ENCODE results near the gene RFK. TPM values are rescaled to one million over a fixed set of nuclear protein-coding genes. Genes with fewer than 3 reads are reported as not detected.

Gene RFK
- total RNA-seq, 3 donors from 2014 or later (not counting 1 experiment from before 2014, with no cell fraction given) = 8.7 to 11.5 (median 9.2) TPM

DNA sequence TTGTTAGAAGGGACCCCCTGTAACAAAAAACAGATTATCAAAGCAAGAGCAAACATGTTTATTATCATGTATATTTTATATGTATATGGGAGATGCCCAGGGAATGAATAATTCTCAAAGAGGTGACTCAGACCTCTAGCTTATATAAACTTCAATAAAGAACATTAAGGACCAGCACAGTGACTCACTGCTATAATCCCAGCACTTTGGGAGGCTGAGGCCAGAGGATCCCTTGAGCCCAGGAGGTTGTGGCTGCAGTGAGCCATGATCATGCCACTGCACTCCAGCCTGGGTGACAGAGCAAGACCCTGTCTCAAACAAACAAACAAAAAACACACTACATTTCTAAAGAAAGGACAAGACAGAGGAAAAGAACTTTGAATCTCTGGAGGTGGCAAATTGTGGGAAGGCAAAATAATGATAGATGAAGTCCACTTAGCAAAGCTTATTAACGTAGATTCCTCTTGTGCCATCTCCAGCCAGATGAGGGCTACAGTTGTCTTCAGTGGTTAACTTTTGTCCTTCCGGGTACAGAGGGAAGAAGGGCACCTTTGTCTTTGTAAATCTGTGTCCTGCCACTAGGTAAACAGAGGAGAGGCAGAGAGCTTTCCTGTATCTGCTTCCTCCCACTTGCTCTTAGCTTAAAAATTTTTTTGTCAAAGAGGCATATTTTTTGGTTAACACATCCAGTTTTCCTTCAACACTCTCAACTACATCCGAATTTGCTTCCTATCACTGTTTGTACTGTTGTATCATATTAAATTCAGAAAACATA, 7.5 kb upstream of the RFK start:
- TF ChIP-seq, protein P1, sequence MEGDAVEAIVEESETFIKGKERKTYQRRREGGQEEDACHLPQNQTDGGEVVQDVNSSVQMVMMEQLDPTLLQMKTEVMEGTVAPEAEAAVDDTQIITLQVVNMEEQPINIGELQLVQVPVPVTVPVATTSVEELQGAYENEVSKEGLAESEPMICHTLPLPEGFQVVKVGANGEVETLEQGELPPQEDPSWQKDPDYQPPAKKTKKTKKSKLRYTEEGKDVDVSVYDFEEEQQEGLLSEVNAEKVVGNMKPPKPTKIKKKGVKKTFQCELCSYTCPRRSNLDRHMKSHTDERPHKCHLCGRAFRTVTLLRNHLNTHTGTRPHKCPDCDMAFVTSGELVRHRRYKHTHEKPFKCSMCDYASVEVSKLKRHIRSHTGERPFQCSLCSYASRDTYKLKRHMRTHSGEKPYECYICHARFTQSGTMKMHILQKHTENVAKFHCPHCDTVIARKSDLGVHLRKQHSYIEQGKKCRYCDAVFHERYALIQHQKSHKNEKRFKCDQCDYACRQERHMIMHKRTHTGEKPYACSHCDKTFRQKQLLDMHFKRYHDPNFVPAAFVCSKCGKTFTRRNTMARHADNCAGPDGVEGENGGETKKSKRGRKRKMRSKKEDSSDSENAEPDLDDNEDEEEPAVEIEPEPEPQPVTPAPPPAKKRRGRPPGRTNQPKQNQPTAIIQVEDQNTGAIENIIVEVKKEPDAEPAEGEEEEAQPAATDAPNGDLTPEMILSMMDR (IDR thresholded peaks at IDR 0.05) = no peak
- Mint-ChIP-seq H3K27me3 (ENCODE audit: low read depth in 2 of 2) (peaks cover 0 to 6% of the 10 kb centered on the region in 2 donors), H3K36me3 (no peaks in the 10 kb centered on the region), H3K9me3 (no peaks in the 10 kb centered on the region), H3K4me1 (peaks cover 6 to 8% of the 10 kb centered on the region in 2 donors), H3K4me3 (no peak overlapping the region), H3K27ac (no peak overlapping the region)
- Histone ChIP-seq H3K27me3 (ENCODE audit: control insufficient read depth, insufficient read depth, low read length) (no peaks in the 10 kb centered on the region), H3K27ac (ENCODE audit: low read length) (no peak overlapping the region), H3K4me1 (ENCODE audit: control insufficient read depth, insufficient read depth, low read length) (no peaks in the 10 kb centered on the region), H3K36me3 (ENCODE audit: control insufficient read depth, insufficient read depth, low read length) (no peaks in the 10 kb centered on the region), H3K4me3 (ENCODE audit: low read length) (no peak overlapping the region), H3K9me3 (ENCODE audit: control insufficient read depth, insufficient read depth, low read length) (no peaks in the 10 kb centered on the region)
- intact Hi-C loops (cut with micrococcal nuclease) = no loop called here
- ATAC-seq (no peak), DNase-seq (no peak)
- WGBS (ENCODE audit: insufficient coverage) = 71% methylated on average over 2 of the region's 3 CpGs

DNA sequence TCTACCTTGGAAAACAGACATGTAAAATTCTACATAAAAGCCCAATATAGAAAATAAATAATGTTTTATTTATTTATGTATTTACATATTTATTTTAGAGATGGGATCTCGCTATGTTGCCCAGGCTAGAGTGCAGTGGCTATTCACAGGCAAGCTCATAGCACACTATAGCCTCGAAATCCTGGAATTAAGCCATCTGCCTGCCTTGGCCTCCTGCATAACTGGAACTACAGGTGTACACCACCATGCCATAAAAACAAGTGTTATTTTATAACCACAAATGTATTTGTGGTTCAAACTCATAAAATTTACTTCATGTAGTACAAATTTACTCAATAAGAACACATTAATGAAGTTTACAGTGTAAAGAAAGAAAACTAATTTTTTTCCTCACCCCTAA, 7.0 kb upstream of the RFK start:
- 96% methylated on average over 2 of the region's 2 CpGs for WGBS (ENCODE audit: insufficient coverage)
- H3K27ac Mint-ChIP-seq = no peak overlapping the region
- TF ChIP-seq, protein P1 (IDR thresholded peaks at IDR 0.05) = no peak
- H3K4me1 ChIP-seq (ENCODE audit: control insufficient read depth, insufficient read depth, low read length) = no peaks in the 10 kb centered on the region
- H3K27me3 Mint-ChIP-seq (ENCODE audit: low read depth in 2 of 2) = peaks cover 0 to 6% of the 10 kb centered on the region in 2 donors
- H3K36me3 Mint-ChIP-seq = no peaks in the 10 kb centered on the region
- H3K4me3 Mint-ChIP-seq = no peak overlapping the region
- peaks cover 6 to 8% of the 10 kb centered on the region in 2 donors for H3K4me1 Mint-ChIP-seq
- H3K27ac ChIP-seq (ENCODE audit: low read length) = no peak overlapping the region
- H3K4me3 ChIP-seq (ENCODE audit: low read length) = no peak overlapping the region
- intact Hi-C loops (cut with micrococcal nuclease) = no loop called here
- H3K27me3 ChIP-seq (ENCODE audit: control insufficient read depth, insufficient read depth, low read length) = no peaks in the 10 kb centered on the region
- DNase-seq (no peak), ATAC-seq (no peak)
- H3K9me3 Mint-ChIP-seq = no peaks in the 10 kb centered on the region
- no peaks in the 10 kb centered on the region for H3K36me3 ChIP-seq (ENCODE audit: control insufficient read depth, insufficient read depth, low read length)
- no peaks in the 10 kb centered on the region for H3K9me3 ChIP-seq (ENCODE audit: control insufficient read depth, insufficient read depth, low read length)

DNA sequence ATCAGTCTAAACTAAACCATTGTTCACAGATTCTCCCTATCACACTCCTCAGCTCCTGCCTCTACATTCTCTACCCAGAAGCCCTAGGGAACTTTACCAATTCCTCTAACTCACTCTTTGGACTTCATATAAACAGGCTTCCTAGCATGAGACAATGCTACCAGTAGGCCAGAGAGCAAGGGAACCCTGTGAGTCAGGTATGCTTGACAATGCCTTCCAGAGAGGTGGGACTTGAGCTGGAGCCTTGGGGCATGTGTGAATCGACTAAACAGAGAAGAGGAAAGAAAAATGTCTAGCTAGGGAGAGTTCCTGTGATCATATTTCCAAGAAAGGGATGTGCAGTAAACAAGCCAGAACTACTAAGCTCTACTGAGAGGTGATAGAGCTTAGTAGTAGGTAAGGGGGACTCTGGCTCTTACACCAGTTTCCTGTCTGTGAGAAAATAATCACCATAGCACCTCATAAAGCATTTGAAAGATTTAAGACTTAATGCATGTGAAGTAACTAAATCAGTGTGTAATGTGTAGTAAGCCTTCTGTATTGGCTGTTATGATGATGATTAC, 6.4 kb upstream of the RFK start:
- TF ChIP-seq, protein P1 (IDR thresholded peaks at IDR 0.05) = no peak
- Mint-ChIP-seq H3K4me1 (peaks cover 7 to 8% of the 10 kb centered on the region in 2 donors), H3K9me3 (no peaks in the 10 kb centered on the region), H3K36me3 (no peaks in the 10 kb centered on the region), H3K4me3 (no peak overlapping the region), H3K27me3 (ENCODE audit: low read depth in 2 of 2) (peaks cover 0 to 6% of the 10 kb centered on the region in 2 donors), H3K27ac (no peak overlapping the region)
- 21% methylated on average over 1 of the region's 1 CpG for WGBS (ENCODE audit: insufficient coverage)
- H3K4me1 ChIP-seq (ENCODE audit: control insufficient read depth, insufficient read depth, low read length) = no peaks in the 10 kb centered on the region
- H3K9me3 ChIP-seq (ENCODE audit: control insufficient read depth, insufficient read depth, low read length) = no peaks in the 10 kb centered on the region
- DNase-seq (no peak), ATAC-seq (no peak)
- H3K27ac ChIP-seq (ENCODE audit: low read length) = no peak overlapping the region
- H3K36me3 ChIP-seq (ENCODE audit: control insufficient read depth, insufficient read depth, low read length) = no peaks in the 10 kb centered on the region
- no peak overlapping the region for H3K4me3 ChIP-seq (ENCODE audit: low read length)
- intact Hi-C loops (cut with micrococcal nuclease) = no loop called here
- H3K27me3 ChIP-seq (ENCODE audit: control insufficient read depth, insufficient read depth, low read length) = no peaks in the 10 kb centered on the region

All from natural killer cell (primary cell).